SK-N-SH treated with all-trans-retinoic acid at 6 μM for 48 hours (cell line): ENCODE results near the gene RAC3.

Experiments used
- ATAC-seq: fragments of 200-7000 bp; cut with Tn5 transposase; 3 replicates; pipeline ENCODE4 v1.9.1; 2020; ENCODE audit warnings: mild to moderate bottlenecking, moderate library complexity
- ARNTL ChIP-seq: fragments of 450-650 bp; formaldehyde crosslinking; IDR thresholded peaks from 2 replicates; pipeline ENCODE4 v1.5.0; 2020; ENCODE audit warnings: low read depth, mild to moderate bottlenecking, moderate library complexity, borderline replicate concordance
- BACH2 ChIP-seq: fragments of 250-450 bp; sonication (Bioruptor Pico); IDR thresholded peaks from 2 replicates; pipeline ENCODE4 v1.9.0; 2021; ENCODE audit warnings: mild to moderate bottlenecking, borderline replicate concordance
- CREB5 ChIP-seq: fragments of 250-450 bp; sonication (Bioruptor Pico); IDR thresholded peaks from 2 replicates; pipeline ENCODE4 v1.5.1; 2020; ENCODE audit warnings: low read depth, mild to moderate bottlenecking, moderate library complexity
- CSDC2 ChIP-seq: fragments of 250-450 bp; sonication (Bioruptor Pico); IDR thresholded peaks from 2 replicates; pipeline ENCODE4 v1.5.0; 2020; ENCODE audit warnings: mild to moderate bottlenecking, moderate library complexity
- CSRNP3 ChIP-seq: fragments of 250-450 bp; sonication (Bioruptor Pico); IDR thresholded peaks from 2 replicates; pipeline ENCODE4 v1.5.1; 2021; ENCODE audit warnings: mild to moderate bottlenecking, moderate library complexity
- GLIS3 ChIP-seq: fragments of 250-450 bp; sonication (Bioruptor Pico); IDR thresholded peaks from 2 replicates; pipeline ENCODE4 v1.5.0; 2020; ENCODE audit warnings: mild to moderate bottlenecking, moderate library complexity
- ISL1 ChIP-seq: fragments of 250-450 bp; sonication (Bioruptor Pico); IDR thresholded peaks from 2 replicates; pipeline ENCODE4 v2.1.2; 2022; ENCODE audit warnings: mild to moderate bottlenecking, moderate library complexity
- PATZ1 ChIP-seq: fragments of 250-450 bp; sonication (Bioruptor Pico); IDR thresholded peaks from 2 replicates; pipeline ENCODE4 v1.8.0; 2020; ENCODE audit warnings: mild to moderate bottlenecking, moderate library complexity, borderline replicate concordance
- POU6F1 ChIP-seq: fragments of 250-450 bp; sonication (Bioruptor Pico); IDR thresholded peaks from 2 replicates; pipeline ENCODE4 v1.8.0; 2021; ENCODE audit warnings: low read depth, mild to moderate bottlenecking, moderate library complexity, borderline replicate concordance
- PPARA ChIP-seq: fragments of 250-450 bp; sonication (Bioruptor Pico); IDR thresholded peaks from 2 replicates; pipeline ENCODE4 v1.5.0; 2020; ENCODE audit warnings: mild to moderate bottlenecking, borderline replicate concordance
- TCF4 ChIP-seq: fragments of 250-450 bp; sonication (Bioruptor Pico); IDR thresholded peaks from 2 replicates; pipeline ENCODE4 v1.8.0; 2021; ENCODE audit warnings: mild to moderate bottlenecking, moderate library complexity, borderline replicate concordance
- TOX ChIP-seq: fragments of 250-450 bp; sonication (Bioruptor Pico); IDR thresholded peaks from 2 replicates; pipeline ENCODE4 v1.8.0; 2021; ENCODE audit warnings: mild to moderate bottlenecking, moderate library complexity, borderline replicate concordance
- TSHZ2 ChIP-seq: fragments of 250-450 bp; sonication (Bioruptor Pico); IDR thresholded peaks from 2 replicates; pipeline ENCODE4 v1.5.0; 2020; ENCODE audit warnings: mild to moderate bottlenecking, moderate library complexity
- ZC3H10 ChIP-seq: fragments of 250-450 bp; sonication (Bioruptor Pico); IDR thresholded peaks from 2 replicates; pipeline ENCODE4 v1.5.1; 2021; ENCODE audit warnings: mild to moderate bottlenecking, moderate library complexity
- ZFP3 ChIP-seq: fragments of 250-450 bp; sonication (Bioruptor Pico); IDR thresholded peaks from 2 replicates; pipeline ENCODE4 v1.5.0; 2020; ENCODE audit warnings: mild to moderate bottlenecking, moderate library complexity
- ZFP30 ChIP-seq: fragments of 450-650 bp; formaldehyde crosslinking; IDR thresholded peaks from 2 replicates; pipeline ENCODE4 v1.5.0; 2022; ENCODE audit warnings: mild to moderate bottlenecking, moderate library complexity
- ZNF565 ChIP-seq: fragments of 450-650 bp; formaldehyde crosslinking; conservative IDR thresholded peaks from 2 replicates; pipeline ENCODE4 v1.5.0; 2020; ENCODE audit warnings: low read depth, mild to moderate bottlenecking, moderate library complexity
- ZNF70 ChIP-seq: fragments of 450-650 bp; formaldehyde crosslinking; IDR thresholded peaks from 2 replicates; pipeline ENCODE4 v1.5.0; 2020; ENCODE audit warnings: mild to moderate bottlenecking, moderate library complexity
- ZNF8 ChIP-seq: fragments of 450-650 bp; formaldehyde crosslinking; IDR thresholded peaks from 2 replicates; pipeline ENCODE4 v1.5.0; 2020; ENCODE audit warnings: mild to moderate bottlenecking, moderate library complexity

RAC3 gene

GRCh38 chr17:82004517-82005455 is 26.7 kb upstream of the RAC3 start:
- ATAC-seq = no peak
- TF ChIP-seq PATZ1 = no peak
- no peak for TF ChIP-seq ZFP30 (CRISPR knock-in tag)
- no peak for TF ChIP-seq PPARA
- no peak for TF ChIP-seq ZC3H10 (CRISPR knock-in tag)
- no peak for TF ChIP-seq GLIS3 (CRISPR knock-in tag)
- TF ChIP-seq ARNTL (CRISPR knock-in tag) = no peak
- no peak for TF ChIP-seq ISL1 (CRISPR knock-in tag)
- TF ChIP-seq ZNF8 (CRISPR knock-in tag) = no peak
- no peak for TF ChIP-seq CREB5
- TF ChIP-seq POU6F1 (CRISPR knock-in tag) = no peak
- TF ChIP-seq TCF4 = no peak
- no peak for TF ChIP-seq ZFP3
- TF ChIP-seq TOX (CRISPR knock-in tag) = no peak

GRCh38 chr17:82005701-82006348 is 25.7 kb upstream of the RAC3 start:
- no peak for ATAC-seq
- no peak for TF ChIP-seq CSRNP3 (CRISPR knock-in tag)
- no peak for TF ChIP-seq ZNF565
- TF ChIP-seq ZNF8 (CRISPR knock-in tag) = no peak
- TF ChIP-seq POU6F1 (CRISPR knock-in tag) = no peak
- no peak for TF ChIP-seq ARNTL (CRISPR knock-in tag)
- TF ChIP-seq ZC3H10 (CRISPR knock-in tag) = no peak
- no peak for TF ChIP-seq CSDC2 (CRISPR knock-in tag)
- no peak for TF ChIP-seq ZNF70
- TF ChIP-seq GLIS3 (CRISPR knock-in tag) = no peak
- no peak for TF ChIP-seq PPARA
- TF ChIP-seq TSHZ2 (CRISPR knock-in tag) = no peak
- no peak for TF ChIP-seq BACH2 (CRISPR knock-in tag)
